ENCODE measurements around the gene DNAI1.
"Not testable (repeated sequence)": the region's sequence is repeated elsewhere in the genome, so short reads cannot be mapped to it uniquely, and the experiment has no call there.

DNAI1 gene

DNA sequence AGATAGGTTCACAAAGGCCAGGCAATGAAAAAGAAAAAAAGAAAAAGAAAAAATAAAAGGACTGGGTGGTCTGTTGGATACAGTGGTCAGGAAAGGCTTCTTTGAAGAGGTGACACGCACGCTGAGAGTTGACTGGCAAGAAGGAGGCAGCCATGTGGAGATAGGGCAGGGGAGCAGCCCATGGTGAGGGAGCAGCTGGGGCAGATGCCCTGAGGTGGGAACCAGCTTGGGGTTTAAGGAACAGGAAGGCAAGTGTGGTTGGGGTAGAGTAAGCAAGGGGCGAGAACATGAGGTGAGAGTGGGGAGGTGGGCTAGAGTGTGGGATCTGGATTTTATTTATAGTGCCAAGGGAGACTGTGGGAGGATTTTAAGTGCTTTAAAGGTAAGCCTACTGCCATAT is 57.4 kb downstream of the DNAI1 start:
- DNase-seq: no peak

DNA sequence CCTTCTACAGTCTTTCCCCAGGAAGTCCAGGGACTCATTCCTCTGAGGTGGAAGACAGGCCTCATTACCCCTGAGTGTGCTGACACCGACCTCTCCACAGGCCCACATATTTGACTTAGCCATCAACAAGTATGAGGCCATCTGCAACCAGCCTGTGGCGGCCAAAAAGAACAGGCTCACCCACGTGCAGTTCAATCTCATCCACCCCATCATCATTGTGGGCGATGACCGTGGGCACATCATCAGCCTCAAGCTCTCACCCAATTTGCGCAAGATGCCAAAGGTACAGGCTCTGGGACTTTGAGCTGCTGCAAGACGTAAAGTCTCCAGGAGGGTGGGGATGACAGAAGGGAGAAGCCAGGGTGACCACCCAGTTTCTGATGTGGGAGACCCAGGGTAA is 58.6 kb downstream of the DNAI1 start:
- no peak for DNase-seq

DNA sequence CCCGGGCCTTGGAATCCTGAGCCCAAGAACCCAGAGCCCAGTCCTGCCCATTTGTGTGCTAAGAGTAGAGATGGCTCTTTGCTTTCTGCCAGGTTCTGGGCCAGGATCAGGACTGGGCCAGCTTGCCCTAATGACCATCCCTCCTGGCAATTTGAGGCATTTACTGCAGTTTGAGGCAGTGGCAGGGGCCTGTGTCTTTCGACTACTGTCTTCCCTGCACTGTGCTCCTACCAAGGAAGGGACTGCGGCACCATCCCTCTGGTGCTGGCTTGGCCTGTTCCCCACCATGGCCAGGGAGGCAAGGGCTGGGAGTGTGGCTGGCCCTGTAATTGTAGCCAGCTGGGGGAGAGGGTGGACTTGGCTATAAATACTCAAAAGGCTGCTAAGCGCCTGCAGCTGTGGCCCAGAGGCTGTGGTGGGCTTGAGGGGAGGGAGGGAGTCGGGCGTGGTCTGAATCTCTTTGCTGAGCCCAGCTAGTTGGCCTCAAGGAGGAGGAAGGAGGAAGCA is 59.6 kb downstream of the DNAI1 start:
- DNase-seq: no peak

DNA sequence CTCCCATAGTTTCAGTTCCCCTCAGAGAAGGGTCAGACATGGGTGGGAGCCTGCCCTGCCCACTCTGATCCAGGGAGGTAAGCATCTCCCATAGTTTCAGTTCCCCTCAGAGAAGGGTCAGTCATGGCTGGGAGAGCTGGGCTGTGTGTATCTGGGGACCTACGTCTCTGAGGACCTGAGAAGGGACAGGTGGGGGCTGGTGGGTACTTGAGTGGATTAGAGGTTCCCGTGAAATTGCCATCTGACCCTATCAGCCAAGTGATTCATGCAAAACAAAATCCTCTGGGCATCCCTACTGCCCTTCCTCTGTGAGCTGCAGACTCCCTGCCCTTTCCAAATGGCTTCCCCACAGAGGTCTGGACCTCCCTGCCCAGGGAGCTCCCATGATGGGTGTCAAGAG is 60.3 kb downstream of the DNAI1 start:
- DNase-seq: no peak

DNA sequence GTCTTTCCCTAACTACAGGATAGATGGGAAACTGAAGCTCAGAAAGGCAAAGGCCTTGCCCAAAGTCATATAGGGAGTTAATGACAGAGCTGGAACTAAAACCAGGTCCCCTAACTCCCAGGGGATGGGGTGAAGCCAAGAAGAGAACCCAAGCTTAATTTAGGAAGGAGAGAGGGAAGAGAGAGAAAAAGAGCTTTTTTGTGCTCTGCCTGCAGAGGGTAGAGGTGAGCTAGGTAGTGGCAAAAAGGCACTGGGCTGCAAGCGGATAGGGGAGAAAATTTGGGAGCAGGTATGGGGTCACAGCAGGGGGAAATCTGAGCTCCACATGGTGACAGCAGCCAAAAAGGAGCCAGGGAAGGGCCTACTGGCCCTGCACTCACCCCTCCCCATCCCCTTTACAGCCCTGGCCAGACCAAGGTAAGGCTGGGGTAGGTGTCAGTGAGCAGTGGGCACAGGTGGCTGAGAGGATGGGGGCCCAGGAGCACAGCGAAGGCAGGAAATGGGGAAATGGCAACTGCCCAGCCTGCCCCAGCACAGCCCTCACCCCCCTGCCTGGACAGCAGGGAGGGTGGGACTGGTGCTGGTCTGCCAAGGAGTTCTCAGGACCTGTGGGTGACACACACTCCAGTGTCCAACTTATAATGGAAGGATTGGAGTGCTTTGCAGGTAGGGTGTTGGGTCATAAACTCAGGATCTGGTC is 60.9 kb downstream of the DNAI1 start:
- no peak for DNase-seq

DNA sequence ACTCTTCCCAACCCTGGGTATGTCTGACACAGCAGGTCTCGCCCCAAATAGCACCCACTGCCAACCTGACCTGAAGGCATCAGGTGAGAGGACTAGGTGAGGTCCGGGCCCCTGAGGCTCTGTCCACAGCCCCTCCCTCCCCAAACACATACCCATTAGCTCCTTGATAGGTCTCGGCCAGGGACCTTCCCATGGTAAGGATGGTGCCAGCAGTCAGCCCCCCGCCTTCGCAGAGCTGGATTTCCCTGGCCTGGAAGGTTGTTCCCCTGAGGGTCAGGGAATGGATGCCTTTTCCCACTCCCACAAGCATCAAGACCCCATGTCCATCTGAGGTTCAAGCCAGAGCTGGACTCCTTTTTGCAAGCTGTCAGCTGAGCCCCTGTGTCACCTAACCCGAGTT is 61.5 kb downstream of the DNAI1 start:
- no peak for DNase-seq

DNA sequence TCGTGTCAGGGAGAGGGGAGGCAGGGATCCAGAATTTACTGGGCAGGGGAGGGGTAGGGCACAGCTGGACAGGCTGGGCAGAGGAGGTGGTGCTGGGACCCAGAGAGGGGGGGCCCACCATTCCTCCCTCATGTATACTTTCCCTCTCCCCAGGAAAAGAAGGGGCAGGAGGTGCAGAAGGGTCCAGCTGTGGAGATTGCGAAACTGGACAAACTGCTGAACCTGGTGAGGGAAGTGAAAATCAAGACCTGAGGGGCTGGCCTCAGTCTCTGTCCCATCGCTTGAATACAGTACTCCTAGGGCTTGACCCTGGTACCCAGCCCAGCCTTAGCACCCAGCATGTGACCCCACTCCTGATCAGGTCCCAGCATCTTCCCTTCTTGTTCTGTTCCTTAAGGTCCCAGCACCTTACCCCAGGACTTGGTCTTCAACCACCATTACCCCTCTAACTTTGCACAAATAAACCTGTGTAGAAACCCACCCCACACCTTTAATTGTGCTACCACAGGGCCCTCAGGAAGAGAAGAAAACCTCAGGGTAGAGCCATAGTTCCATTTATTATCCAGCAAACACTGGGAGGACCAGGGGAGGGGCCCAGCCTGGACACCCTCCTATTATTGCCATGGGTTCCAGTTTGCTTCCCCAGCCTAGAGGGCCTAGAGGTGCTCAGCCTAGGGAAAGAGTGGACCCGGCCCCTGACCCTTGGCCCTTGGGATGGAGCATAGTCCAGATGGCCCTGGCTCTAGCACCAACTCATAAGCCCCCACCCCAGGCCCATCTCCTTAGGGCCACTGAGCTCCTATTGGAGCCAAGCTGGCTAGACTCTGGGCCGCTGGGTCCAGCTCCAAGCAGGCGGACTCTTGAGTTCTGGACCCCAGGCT is 62.1 kb downstream of the DNAI1 start:
- no peak for DNase-seq

DNA sequence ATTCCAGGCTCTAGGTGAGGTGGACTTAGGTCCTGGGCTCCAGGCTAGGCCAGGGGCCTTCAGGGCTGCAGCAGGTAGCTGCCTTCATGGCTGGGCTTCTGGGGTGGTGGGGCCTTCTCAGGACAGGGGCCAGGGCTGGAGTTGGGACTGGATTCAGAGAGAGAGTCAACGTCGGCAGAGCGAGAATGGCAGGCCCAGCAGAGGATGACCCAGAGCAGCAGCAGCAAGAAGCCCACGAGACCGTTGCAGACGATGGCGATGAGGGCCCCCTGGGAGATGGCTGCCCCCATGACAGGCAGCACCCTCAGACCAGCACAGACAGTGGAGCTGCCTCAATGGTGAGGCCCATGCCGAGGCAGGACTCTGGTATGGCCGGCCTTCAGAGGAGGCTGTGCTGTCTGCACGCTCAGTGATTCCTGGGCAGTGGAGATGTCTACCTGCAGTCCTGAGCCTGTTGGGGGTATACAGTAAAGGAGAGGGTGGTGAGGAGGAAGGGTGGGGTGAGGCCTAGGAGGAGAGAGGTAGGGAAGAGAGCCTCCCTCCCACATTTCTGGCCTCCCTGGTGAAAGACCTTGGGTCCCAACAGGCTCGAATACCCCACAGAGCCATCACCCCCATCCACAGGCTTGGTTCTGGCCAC is 62.9 kb downstream of the DNAI1 start:
- no peak for DNase-seq

DNA sequence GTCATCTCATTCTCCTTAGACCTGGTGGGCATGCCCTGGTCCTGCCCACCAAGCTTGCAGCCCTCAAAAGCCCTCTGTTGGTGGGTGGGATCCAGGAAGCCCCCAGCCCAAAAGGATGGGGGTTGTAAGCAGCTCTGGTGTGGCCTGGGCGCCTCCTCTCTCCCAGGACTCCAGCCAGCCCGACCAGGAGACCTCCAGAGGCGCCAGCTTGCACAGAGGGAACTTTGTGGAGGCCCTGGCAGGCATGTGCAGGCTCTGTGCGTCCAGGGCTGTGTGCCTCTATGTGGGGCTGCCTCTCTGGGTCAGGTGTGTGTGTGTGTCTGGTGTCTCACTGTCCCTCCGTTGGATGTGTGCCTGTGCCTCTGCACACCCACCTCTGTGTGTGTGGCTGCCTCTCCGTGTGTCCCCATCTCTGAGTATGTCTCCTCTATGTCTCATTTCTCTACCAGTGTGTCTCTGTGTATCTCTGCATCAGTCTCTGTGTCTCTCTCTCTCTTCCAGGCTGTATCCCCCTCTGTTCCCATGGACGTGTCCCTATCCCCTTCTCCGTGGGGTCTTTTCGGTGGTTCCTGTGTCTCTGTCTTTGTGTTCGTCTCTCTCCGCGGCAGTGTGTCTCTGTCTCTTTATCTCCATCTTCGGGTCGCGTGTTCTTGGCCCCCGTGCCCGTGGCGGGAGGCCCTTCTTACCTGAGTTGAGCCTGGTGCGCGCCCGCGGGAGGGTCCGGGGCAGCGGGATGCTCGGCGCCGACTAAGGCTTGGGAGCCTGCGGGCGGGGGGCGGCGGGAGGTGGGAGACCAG is 63.7 kb downstream of the DNAI1 start:
- no peak for DNase-seq

DNA sequence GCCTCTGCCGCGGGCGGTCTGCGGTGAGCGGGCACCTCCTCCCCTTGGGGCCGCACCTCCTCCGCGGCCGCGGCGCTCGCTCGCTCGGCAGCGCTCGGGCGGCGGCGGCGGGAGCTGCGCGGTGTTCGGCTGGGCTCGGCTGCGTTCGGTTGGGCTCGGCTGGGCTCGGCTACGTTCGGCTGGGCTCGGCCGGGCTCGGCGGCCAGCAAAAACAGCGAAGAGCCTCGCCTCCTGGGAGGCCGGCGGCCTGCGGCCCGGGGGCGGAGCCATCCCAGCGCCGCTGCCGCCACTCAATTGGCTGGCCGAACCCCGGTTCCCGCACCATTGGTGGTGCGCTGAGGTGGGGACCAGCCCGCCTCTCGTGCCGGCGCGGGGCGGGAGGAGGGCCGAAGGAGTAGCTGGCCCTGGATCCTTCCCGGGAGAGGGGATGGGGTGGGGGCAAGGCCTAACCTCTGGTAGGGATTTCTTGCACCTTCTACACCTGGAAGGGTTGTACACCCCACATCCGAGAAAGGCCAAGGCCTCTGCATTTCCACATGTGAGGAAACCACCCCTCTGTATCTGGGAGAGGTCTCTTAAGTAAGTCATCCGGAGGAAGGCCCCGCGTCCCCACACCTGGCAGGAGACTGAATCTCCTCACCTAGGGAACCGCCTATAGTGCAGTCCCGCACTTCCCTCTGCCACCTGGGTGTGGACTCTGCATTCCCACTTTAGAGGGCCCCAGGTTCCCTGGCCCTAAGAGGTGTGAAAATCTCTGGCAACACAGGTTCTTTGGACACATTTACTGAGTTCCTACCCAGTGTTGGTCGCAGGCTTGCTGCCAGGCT is 64.6 kb downstream of the DNAI1 start, which contains the start of gene ENHO:
Gene ENHO, minus strand, starts transcription at position 20 of the 827 bp plus-strand sequence. CDS start 1,295 bp downstream, outside the sequence.
- peak; percentile 92 for DNase-seq

DNA sequence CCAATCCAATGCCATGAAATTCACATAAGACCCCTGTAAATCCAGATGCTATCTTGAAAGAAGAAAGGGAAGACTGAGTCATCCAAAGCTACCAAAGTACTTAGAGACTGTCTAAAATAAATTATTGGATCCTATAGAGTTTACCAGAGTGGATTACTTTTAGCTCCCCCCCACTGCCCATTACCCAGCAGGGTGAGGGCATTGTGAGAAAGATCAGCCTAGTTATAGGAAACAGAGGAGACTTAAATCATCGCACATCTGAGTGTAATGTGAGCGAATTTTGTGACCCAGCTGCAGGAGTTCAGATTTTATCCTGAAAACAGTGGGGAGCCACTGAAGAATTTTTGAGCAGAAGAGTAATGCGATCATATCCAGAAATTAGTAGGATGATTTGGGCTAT is 65.7 kb downstream of the DNAI1 start:
- no peak for DNase-seq

DNA sequence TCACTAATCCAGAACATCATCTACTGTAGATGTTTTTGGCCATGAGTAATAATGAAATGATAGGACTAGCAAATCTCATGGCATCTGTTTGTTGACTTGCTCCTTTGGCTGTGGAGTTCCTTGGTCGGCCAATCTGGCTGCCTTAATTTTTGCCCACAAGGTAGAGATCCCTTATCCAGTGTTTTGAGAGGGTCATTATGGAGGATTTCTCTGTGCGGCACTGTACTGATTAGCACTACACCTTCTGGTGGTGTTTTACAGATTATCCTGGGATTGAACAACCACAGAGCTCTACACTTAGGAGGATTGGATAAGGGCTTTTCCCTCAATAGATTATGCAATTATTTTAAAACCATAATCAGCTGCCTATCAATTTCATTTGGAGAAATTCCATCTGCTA is 67.4 kb downstream of the DNAI1 start:
- no peak for DNase-seq

DNA sequence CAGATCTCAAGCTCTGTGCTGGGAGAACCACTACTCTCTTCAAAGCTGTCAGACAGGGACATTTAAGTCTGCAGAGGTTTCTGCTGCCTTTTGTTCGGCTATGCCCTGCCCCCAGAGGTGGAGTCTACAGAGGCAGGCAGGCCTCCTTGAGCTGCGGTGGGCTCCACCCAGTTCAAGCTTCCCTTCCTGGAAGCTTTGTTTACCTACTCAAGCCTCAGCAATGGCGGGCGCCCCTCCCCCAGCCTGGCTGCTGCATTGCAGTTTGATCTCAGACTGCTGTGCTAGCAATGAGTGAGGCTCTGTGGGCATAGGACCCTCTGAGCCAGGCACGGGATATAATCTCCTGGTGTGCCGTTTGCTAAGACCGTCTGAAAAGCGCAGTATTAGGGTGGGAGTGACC is 73.4 kb downstream of the DNAI1 start:
- DNase-seq: not testable (repeated sequence)

DNA sequence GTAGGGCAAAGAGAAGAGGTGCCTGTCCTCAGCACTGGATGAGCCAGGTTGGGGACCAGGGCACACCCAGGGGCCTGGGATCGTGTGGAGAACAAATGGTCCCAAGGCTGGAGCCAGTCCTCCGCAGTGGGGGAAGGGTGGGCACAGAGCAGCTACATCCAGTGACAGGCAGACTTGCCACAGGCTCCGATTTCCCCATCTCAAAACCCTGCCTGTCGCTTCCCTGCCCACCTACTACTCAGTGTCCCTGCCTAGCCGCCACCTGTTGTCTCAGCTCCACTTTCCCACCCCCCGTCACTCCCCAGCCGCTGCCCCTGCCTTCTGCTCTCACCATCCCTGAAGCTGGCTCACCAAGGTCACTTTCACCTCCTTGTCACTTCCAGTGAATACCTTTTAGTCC is 78.1 kb downstream of the DNAI1 start:
- DNase-seq: no peak

DNA sequence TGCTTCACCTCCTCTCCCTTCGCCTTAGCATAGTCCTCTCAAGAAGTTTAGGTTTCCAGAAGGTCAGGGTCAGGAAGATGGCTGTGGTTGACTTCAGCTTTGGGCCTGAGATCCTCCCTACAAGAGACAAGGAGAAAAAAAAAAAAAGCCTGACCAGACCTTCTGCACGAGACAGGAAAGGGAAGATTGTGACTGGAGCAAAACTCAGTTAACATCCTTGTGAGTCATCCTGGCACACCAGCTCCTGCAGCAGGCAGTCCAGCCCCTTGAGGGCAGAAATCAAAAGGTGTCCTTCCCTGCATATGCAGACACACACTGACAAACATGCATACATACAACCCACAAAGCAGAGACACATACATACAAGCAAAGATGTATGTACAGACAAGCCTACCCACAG is 82.2 kb downstream of the DNAI1 start:
- DNase-seq: no peak

DNA sequence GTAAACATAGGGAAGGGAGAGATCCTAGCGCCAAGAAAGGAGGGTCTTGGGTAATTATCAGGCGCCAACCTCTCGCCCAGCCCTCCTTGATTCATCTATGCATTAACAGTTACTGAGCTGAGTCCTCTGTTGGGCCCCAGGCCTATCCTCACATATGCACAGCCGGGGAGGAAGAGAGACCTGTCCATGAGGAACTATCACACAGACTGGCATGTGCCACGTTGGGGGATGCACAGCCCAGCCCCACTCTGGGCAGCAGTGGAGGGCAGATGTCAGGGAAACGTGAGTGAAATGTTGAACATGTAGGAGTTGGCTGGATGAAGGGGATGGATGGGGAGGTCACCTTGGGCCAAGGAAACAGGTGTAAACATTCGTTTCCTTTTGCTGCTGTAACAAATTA is 82.9 kb downstream of the DNAI1 start:
- DNase-seq: no peak

DNA sequence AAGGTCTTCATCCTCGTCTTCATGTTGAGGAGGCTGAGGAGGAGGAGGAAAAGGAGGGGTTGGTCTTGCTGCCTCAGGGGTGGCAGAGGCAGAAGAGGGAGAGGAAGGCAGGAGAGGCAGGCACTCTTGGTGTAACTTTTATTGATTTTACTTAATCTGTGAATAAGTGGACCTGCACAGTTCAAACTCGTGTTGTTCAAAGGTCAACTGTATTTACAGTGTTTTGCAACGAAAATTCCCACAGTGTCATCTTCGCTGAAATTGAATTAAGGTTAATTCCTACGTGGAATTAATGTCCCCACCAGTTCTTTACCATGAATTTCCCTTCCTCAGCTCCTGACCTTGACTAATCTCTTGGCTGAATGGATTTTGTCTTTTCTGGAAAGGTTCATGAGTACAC is 85.4 kb downstream of the DNAI1 start:
- no peak for DNase-seq

DNA sequence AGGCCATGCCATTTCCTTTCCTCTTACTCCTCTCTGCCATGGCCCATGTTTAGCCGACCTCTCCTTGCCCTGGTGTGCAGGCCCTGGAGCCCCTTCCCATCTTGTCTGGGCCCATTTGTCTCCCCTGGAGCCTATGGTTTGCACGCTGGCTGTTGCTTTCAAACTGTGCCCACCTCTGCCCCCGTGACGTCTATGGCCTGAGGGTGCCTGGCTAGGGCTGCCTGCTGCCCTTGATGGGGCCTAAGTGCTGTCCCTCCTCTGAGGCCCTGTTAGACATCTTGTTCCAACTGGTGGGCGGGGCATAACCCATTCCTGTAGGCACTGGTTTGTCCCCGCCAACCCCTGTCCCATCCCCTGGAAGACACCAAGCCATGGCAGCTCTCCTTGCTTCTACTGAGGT is 86.9 kb downstream of the DNAI1 start:
- no peak for DNase-seq

DNA sequence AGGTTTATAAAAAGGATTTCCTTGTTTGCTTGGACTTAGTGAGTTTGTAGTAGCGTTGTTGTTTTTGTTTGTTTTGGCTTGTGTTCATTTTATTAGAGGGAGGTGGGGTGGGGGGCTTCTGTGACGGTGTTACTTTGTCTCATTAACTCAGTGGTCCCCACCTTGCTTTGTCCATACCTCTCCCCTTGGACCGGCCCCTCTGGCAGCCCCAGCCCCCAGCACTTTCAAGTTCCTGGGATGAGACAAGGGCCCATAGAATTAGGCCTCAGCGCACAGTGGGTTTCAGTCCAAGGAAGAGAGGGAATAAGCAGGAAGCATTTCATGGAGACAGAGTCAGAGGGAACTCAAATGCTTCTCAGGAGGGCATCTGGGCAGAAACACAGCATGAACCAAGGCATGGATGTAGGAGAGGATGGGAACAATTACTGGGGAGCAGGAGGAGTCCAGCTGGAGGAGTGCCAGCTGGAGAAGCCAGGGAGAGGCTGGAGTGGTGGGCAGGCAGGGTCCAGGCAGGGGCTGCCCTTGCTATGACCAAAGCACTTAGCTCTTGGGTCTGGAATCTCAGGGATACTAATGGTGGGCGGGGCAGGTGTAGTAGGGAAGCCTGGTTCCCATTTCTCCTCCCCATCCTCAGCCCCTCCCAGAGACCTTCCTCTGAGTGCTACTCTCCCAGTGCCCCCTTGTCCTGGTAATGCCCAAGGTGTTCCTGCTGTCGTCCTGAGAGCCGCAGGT is 87.7 kb downstream of the DNAI1 start:
- no peak for DNase-seq

DNA sequence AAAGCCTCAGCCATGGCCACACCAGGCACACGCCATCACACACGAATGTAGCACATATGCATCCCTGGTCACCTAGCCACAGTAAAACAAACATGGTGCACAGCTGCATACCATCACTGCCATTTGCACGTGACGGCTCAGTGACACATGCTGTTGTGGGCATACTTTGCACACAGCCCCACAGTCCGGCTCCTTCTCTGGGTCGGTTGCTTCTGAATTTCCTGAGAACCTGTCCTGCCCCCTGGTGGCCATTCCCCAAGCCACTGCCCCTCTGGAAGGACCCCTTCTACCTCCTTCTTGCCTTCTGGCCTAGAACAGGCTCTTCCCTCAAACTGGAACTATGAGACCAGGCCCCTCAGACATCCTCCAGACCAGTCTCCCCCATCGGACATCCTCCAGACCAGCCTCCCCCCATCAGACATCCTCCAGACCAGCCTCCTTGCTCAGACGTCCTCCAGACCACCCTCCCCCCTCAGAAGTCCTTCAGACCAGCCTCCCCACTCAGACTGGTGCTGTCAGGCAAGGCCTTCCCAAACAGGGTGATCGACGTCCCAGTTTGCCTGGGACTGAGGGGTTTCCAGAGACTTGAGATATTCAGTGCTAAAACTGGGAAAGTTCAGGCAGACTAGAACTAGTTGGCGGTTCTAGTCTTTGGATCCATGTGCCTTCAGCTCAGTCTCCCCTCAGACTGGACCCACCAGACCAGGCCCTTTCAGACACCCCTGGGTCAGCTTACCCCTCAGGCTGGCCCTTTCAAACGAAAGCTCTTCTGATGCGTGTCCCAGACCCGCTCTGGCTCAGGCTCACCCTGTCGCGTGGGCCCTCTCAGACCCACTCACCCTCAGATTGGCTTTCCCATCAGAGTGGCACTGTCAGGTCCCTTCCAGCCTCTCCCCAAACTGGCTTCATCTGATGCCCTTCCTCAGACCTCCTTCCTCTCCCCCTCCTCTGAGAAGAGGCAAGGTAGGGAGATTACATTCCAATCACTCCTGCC is 88.5 kb downstream of the DNAI1 start:
- DNase-seq: peak; percentile 58

Data from CD4-positive, alpha-beta T cell treated with Interleukin-17A for 4 hours (primary cell).